HepG2 (cell line): ENCODE data around the gene NRG2. TPM values are rescaled to one million over a fixed set of nuclear protein-coding genes. Genes with fewer than 3 reads are reported as not detected.

Source experiments
- ATAC-seq: fragments of 200-7000 bp; cut with Tn5 transposase; 3 replicates; pipeline ENCODE4 v1.9.1; 2020; ENCODE audit warnings: mild to moderate bottlenecking, moderate library complexity
- BruUV-seq: library from RNA; stranded (reverse); fragments of 400-500 nt; replicated peaks from 2 replicates; lab custom pipeline; 2021; lab: Mats Ljungman, UMichigan
- CTCF ChIA-PET: fragments of 300-600 bp; formaldehyde crosslinking; extraction: SDS; loops from one replicate; lab custom pipeline; 2021; ENCODE audit warnings: low total read pairs, inconsistent platforms, low intra/inter-chr PET ratio; lab: Yijun Ruan, JAX
- POLR2A ChIA-PET: fragments of 350-600 bp; sonication (Branson Sonifier 250); formaldehyde crosslinking; loops from one replicate; lab custom pipeline; 2020; ENCODE audit warnings: antibody characterized with exemption, inconsistent platforms; lab: Yijun Ruan, JAX
- DNase-seq: peaks from one replicate; pipeline ENCODE4 v3.0.0-alpha.2; 2015; ENCODE audit warnings: low spot score
- FAIRE-seq: peaks from 3 replicates; lab custom pipeline; 2011; peaks lifted over from hg19 to GRCh38; lab: Jason Lieb, UNC
- H2AFZ ChIP-seq: one replicate; pipeline ENCODE4 v1.6.1; 2011; ENCODE audit warnings: low read length, inconsistent platforms
- H3K27ac ChIP-seq: fragments of 300-600 bp; 3 replicates; pipeline ENCODE4 v1.8.0; 2011; ENCODE audit warnings: mixed run types, mild to moderate bottlenecking, mixed read lengths, low read length, inconsistent platforms; ENCODE audit not compliant: insufficient read depth; ENCODE audit errors: extremely low read length
- H3K27me3 ChIP-seq, 2 experiments: fragments of 200-600 bp in 1 of 2; 2 replicates in 1 of 2; 3 replicates in 1 of 2; pipeline versions ENCODE4 v1.6.0 to v1.8.0; 2011; ENCODE audit warnings: low read length in 2 of 2, mild to moderate bottlenecking in 2 of 2, moderate library complexity in 2 of 2, inconsistent platforms in 1 of 2; ENCODE audit not compliant: insufficient read depth in 2 of 2, control insufficient read depth in 1 of 2
- H3K36me3 ChIP-seq, 2 experiments: fragments of 200-600 bp in 1 of 2; replicated peaks in 1 of 2; 2 replicates in 1 of 2; 3 replicates in 1 of 2; pipeline versions ENCODE4 v1.5.1 to v1.8.0; 2011; ENCODE audit warnings: low read length in 2 of 2, inconsistent platforms in 1 of 2; ENCODE audit not compliant: insufficient read depth in 2 of 2, control insufficient read depth in 1 of 2
- H3K4me1 ChIP-seq: 2 replicates; pipeline ENCODE4 v1.5.1; 2012; ENCODE audit warnings: low read length, inconsistent platforms; ENCODE audit not compliant: insufficient read depth
- H3K4me2 ChIP-seq: 2 replicates; pipeline ENCODE4 v1.6.0; 2011; ENCODE audit warnings: low read depth, low read length, inconsistent platforms
- H3K4me3 ChIP-seq, 3 experiments: fragments of 200-600 bp in 1 of 3; sonication (generic), shearing (Covaris generic) in 1 of 3; replicated peaks in 1 of 3; 2 replicates each; pipeline ENCODE4 v1.5.1; 2011 to 2016; ENCODE audit warnings: low read length in 3 of 3, inconsistent platforms in 2 of 3, low read depth in 2 of 3, mild to moderate bottlenecking in 2 of 3, control low read depth in 1 of 3, mixed read lengths in 1 of 3; ENCODE audit not compliant: insufficient read depth in 1 of 3
- H3K79me2 ChIP-seq: one replicate; pipeline ENCODE4 v1.6.1; 2011; ENCODE audit warnings: low read length, inconsistent platforms; ENCODE audit not compliant: insufficient read depth
- H3K9ac ChIP-seq: 2 replicates; pipeline ENCODE4 v1.6.0; 2011; ENCODE audit warnings: mild to moderate bottlenecking, low read depth, low read length, inconsistent platforms; ENCODE audit not compliant: insufficient read depth
- H3K9me3 ChIP-seq: 2 replicates; pipeline ENCODE4 v1.5.1; 2012; ENCODE audit warnings: mild to moderate bottlenecking, low read length
- H4K20me1 ChIP-seq: 2 replicates; pipeline ENCODE4 v1.6.0; 2011; ENCODE audit warnings: inconsistent platforms, mild to moderate bottlenecking, low read length, moderate library complexity; ENCODE audit not compliant: insufficient read depth
- CEBPB ChIP-seq: IDR thresholded peaks from 2 replicates; pipeline ENCODE4 v1.6.1; 2011; ENCODE audit warnings: low read depth, low read length, improper control_type of control experiment, borderline replicate concordance
- MAFF ChIP-seq: IDR thresholded peaks from 2 replicates; pipeline ENCODE4 v1.6.1; 2011; ENCODE audit warnings: low read depth, low read length, improper control_type of control experiment
- MAFK ChIP-seq, 2 experiments: IDR thresholded peaks in 1 of 2; conservative IDR thresholded peaks in 1 of 2; 2 replicates each; pipeline ENCODE4 v1.6.1; 2011; ENCODE audit warnings: improper control_type of control experiment in 2 of 2, low read length in 2 of 2
- MBD4 ChIP-seq: IDR thresholded peaks from 2 replicates; pipeline ENCODE4 v1.6.1; 2012; ENCODE audit warnings: low read length, inconsistent platforms, borderline replicate concordance
- ZNF263 ChIP-seq: sonication (generic); formaldehyde crosslinking; IDR thresholded peaks from 2 replicates; pipeline ENCODE4 v1.4.0; 2020; ENCODE audit warnings: missing genetic modification reagents
- ZNF563 ChIP-seq: sonication (generic); formaldehyde crosslinking; IDR thresholded peaks from 2 replicates; pipeline ENCODE4 v1.8.0; 2022; ENCODE audit warnings: mild to moderate bottlenecking, moderate library complexity, missing genetic modification reagents
- ZSCAN25 ChIP-seq: sonication (generic); formaldehyde crosslinking; IDR thresholded peaks from 2 replicates; pipeline ENCODE4 v1.8.0; 2022; ENCODE audit warnings: mild to moderate bottlenecking, missing genetic modification reagents
- WGBS: methylation state at CpG from one replicate; pipeline ENCODE4 v1.1.6; 2017; ENCODE audit warnings: low lambda C conversion rate; 5-methylcytosine and 5-hydroxymethylcytosine counted together
- in situ Hi-C: cut with HindIII; loops from 2 replicates; pipeline ENCODE4 v1.10.0; 2017; ENCODE audit warnings: low pct_unique_long_range_greater_than_20kb; ENCODE audit not compliant: extremely low pct_ligation_motif_present
- intact Hi-C: fragments of 100-400 bp; cut with micrococcal nuclease; formaldehyde crosslinking; loops from one replicate; pipeline ENCODE4 v1.10.0; 2022; ENCODE audit not compliant: unreplicated experiment
- polyA plus RNA-seq, 8 experiments: library from polyadenylated mRNA; depleted of rRNA in 3 of 8; stranded (reverse) in 7 of 8; unstranded in 1 of 8; fragments of >200 nt; fragmentation: Illumina TruSeq in 4 of 8; extraction: Trizol in 4 of 8; gene quantifications; 2 replicates each; pipeline versions ENCODE4 v1.2.1 to v1.2.3, GENCODE V29; 2011 to 2016; ENCODE audit warnings: low read depth in 4 of 8, missing spikeins in 1 of 8, mixed read lengths in 1 of 8; ENCODE audit not compliant: insufficient read depth in 1 of 8
- total RNA-seq, 5 experiments: library from RNA; depleted of rRNA; stranded (reverse); fragments of >200 nt; fragmentation: Illumina TruSeq; extraction: Trizol; gene quantifications; 2 replicates each; pipeline ENCODE4 v1.2.3, GENCODE V29; 2016; ENCODE audit warnings: low read depth in 1 of 5

Gene NRG2
- total and polyA plus RNA-seq, 2 of the 13 experiments (the other 11 are each of a cell fraction or from before 2014, with no cell fraction given), result not detected

- no peak for ATAC-seq
- Histone ChIP-seq H3K4me2 (no peak overlapping the region), H2AFZ (no peak overlapping the region), H3K27me3 (peaks cover 3 to 24% of the 10 kb centered on the region in 2 experiments; a peak in 3 of 5 replicates), H3K36me3 (no peaks in the 10 kb centered on the region), H4K20me1 (no peaks in the 10 kb centered on the region), H3K4me3 (no peak overlapping the region), H3K9me3 (no peaks in the 10 kb centered on the region), H3K9ac (no peak overlapping the region), H3K27ac (no peak overlapping the region), H3K4me1 (peaks cover 21% of the 10 kb centered on the region), H3K79me2 (no peaks in the 10 kb centered on the region)
- ChIA-PET POLR2A (no interaction called here), CTCF (no interaction called here)
- BruUV-seq, result no TSS peak
- FAIRE-seq, result no peak
- no peak for DNase-seq
- no peak for TF ChIP-seq ZSCAN25 (CRISPR knock-in tag)
- intact Hi-C loops (no loop called here), in situ Hi-C loops (no loop called here)
- WGBS, result 37% methylated on average over 8 of the region's 8 CpGs
These were observed 25.0 kb downstream of the NRG2 start for GRCh38 chr5:140018096-140018481.

- no peak for ATAC-seq
- no peak overlapping the region for H2AFZ ChIP-seq
- WGBS, result 42% methylated on average over 9 of the region's 9 CpGs
These were observed 25.6 kb downstream of the NRG2 start for GRCh38 chr5:140017397-140018095.

More at GRCh38 chr5:140017397-140018095, 25.6 kb downstream of the NRG2 start:
- H3K79me2 ChIP-seq, result no peaks in the 10 kb centered on the region
- no peaks in the 10 kb centered on the region for H3K36me3 ChIP-seq
- H3K27me3 ChIP-seq, result peaks cover 3 to 27% of the 10 kb centered on the region in 2 experiments; a peak in 3 of 5 replicates
- H3K9ac ChIP-seq, result no peak overlapping the region
- in situ Hi-C loops (no loop called here), intact Hi-C loops (no loop called here)
- no peak overlapping the region for H3K4me3 ChIP-seq
- H3K9me3 ChIP-seq, result no peaks in the 10 kb centered on the region
- peaks cover 16% of the 10 kb centered on the region for H3K4me1 ChIP-seq
- BruUV-seq, result no TSS peak
- DNase-seq (no peak), FAIRE-seq (no peak)
- no peak for TF ChIP-seq ZNF563 (CRISPR knock-in tag)
- TF ChIP-seq MAFF, result peak; percentile 61; the same call in 1 of the 2 replicates
- no peak for TF ChIP-seq MBD4
- peak; percentile 2; the same call in 1 of the 2 replicates for TF ChIP-seq CEBPB
- TF ChIP-seq MAFK (conservative IDR thresholded peaks at IDR 0.05 in 1 of 2, IDR thresholded peaks at IDR 0.05 in 1 of 2; ENCODE audit: low read length in 2 of 2), result peak; percentile 52 to 78; a peak in 3 of 4 replicates
- TF ChIP-seq ZNF263 (CRISPR knock-in tag), result peak; percentile 73
- POLR2A ChIA-PET, result no interaction called here
- CTCF ChIA-PET, result no interaction called here
- no peaks in the 10 kb centered on the region for H4K20me1 ChIP-seq
- H3K27ac ChIP-seq, result no peak overlapping the region
- H3K4me2 ChIP-seq, result no peak overlapping the region
